ENCODE results near the gene CRISPLD2.

The CRISPLD2 gene

DNA sequence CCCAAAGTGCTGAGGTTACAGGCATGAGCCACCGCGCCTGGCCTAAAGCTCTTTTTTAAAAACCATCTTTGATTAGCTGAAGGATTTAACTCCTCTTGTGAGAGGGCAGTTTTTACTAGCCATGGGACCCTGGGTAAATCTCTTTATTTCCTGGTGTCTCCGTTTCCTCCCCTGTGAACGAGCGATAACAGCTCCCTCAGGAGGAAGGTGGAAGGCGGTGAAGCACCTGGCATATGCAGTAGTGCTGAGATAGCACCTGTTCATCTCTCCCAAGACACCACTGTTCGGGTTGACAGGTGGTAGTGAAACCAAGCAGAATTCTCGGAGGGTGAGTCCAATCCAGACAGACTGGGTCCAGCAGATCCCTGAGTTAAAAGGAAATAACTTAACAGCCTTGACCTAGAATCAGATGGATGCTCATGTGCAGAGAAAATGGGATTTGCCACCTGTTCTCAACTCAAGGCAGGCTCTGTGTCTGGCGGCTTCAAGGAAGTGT, 86.2 kb downstream of the CRISPLD2 start:
- H3K27ac ChIP-seq (replicated peaks) = no peak overlapping the region
- H3K4me3 ChIP-seq (replicated peaks; ENCODE audit: insufficient read depth, low read length) = no peak overlapping the region
- DNase-seq (ENCODE audit: low read depth in 1 of 2, low spot score in 1 of 2) = no peak
- TF ChIP-seq SPI1 (IDR thresholded peaks at IDR 0.05; ENCODE audit: borderline replicate concordance, low read depth) (no peak), POLR2AphosphoS5 (IDR thresholded peaks at IDR 0.05; ENCODE audit: low read depth) (no peak), GABPA (IDR thresholded peaks at IDR 0.05; ENCODE audit: low read depth) (no peak)
- TF ChIP-seq, protein P1, sequence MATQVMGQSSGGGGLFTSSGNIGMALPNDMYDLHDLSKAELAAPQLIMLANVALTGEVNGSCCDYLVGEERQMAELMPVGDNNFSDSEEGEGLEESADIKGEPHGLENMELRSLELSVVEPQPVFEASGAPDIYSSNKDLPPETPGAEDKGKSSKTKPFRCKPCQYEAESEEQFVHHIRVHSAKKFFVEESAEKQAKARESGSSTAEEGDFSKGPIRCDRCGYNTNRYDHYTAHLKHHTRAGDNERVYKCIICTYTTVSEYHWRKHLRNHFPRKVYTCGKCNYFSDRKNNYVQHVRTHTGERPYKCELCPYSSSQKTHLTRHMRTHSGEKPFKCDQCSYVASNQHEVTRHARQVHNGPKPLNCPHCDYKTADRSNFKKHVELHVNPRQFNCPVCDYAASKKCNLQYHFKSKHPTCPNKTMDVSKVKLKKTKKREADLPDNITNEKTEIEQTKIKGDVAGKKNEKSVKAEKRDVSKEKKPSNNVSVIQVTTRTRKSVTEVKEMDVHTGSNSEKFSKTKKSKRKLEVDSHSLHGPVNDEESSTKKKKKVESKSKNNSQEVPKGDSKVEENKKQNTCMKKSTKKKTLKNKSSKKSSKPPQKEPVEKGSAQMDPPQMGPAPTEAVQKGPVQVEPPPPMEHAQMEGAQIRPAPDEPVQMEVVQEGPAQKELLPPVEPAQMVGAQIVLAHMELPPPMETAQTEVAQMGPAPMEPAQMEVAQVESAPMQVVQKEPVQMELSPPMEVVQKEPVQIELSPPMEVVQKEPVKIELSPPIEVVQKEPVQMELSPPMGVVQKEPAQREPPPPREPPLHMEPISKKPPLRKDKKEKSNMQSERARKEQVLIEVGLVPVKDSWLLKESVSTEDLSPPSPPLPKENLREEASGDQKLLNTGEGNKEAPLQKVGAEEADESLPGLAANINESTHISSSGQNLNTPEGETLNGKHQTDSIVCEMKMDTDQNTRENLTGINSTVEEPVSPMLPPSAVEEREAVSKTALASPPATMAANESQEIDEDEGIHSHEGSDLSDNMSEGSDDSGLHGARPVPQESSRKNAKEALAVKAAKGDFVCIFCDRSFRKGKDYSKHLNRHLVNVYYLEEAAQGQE (IDR thresholded peaks at IDR 0.05; ENCODE audit: insufficient replicate concordance, low read depth) = no peak
- TF ChIP-seq, protein P2, sequence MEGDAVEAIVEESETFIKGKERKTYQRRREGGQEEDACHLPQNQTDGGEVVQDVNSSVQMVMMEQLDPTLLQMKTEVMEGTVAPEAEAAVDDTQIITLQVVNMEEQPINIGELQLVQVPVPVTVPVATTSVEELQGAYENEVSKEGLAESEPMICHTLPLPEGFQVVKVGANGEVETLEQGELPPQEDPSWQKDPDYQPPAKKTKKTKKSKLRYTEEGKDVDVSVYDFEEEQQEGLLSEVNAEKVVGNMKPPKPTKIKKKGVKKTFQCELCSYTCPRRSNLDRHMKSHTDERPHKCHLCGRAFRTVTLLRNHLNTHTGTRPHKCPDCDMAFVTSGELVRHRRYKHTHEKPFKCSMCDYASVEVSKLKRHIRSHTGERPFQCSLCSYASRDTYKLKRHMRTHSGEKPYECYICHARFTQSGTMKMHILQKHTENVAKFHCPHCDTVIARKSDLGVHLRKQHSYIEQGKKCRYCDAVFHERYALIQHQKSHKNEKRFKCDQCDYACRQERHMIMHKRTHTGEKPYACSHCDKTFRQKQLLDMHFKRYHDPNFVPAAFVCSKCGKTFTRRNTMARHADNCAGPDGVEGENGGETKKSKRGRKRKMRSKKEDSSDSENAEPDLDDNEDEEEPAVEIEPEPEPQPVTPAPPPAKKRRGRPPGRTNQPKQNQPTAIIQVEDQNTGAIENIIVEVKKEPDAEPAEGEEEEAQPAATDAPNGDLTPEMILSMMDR (IDR thresholded peaks at IDR 0.05; ENCODE audit: insufficient read depth, low read length) = no peak
- no peaks in the 10 kb centered on the region for H3K27me3 ChIP-seq (ENCODE audit: insufficient read depth, poor library complexity, severe bottlenecking)

DNA sequence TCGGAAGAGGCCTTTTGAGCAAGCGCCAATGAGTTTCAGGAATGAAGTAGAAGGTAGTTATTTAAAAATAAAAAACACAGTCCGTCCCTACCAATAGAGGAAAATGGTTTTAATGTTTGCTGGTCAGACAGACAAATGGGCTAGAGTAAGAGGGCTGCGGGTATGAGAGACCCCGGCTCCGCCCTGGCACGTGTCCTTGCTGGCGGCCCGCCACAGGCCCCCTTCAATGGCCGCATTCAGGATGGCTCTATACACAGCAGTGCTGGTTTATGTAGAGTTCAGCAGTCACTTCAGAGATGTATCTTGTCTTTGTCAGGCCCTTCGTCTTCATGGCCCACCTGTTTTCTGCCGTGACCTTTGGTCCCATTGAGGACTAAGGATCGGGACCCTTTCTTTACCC, 87.3 kb downstream of the CRISPLD2 start:
- no peak for TF ChIP-seq GABPA (IDR thresholded peaks at IDR 0.05; ENCODE audit: low read depth)
- TF ChIP-seq, protein P2 (IDR thresholded peaks at IDR 0.05; ENCODE audit: insufficient read depth, low read length) = no peak
- TF ChIP-seq POLR2AphosphoS5 (IDR thresholded peaks at IDR 0.05; ENCODE audit: low read depth) = no peak
- TF ChIP-seq, protein P1 (IDR thresholded peaks at IDR 0.05; ENCODE audit: insufficient replicate concordance, low read depth) = no peak
- TF ChIP-seq SPI1 (IDR thresholded peaks at IDR 0.05; ENCODE audit: borderline replicate concordance, low read depth) = no peak
- H3K27me3 ChIP-seq (ENCODE audit: insufficient read depth, poor library complexity, severe bottlenecking) = no peaks in the 10 kb centered on the region
- H3K4me3 ChIP-seq (replicated peaks; ENCODE audit: insufficient read depth, low read length) = no peak overlapping the region
- no peak for DNase-seq (ENCODE audit: low read depth in 1 of 2, low spot score in 1 of 2)
- no peak overlapping the region for H3K27ac ChIP-seq (replicated peaks)

DNA sequence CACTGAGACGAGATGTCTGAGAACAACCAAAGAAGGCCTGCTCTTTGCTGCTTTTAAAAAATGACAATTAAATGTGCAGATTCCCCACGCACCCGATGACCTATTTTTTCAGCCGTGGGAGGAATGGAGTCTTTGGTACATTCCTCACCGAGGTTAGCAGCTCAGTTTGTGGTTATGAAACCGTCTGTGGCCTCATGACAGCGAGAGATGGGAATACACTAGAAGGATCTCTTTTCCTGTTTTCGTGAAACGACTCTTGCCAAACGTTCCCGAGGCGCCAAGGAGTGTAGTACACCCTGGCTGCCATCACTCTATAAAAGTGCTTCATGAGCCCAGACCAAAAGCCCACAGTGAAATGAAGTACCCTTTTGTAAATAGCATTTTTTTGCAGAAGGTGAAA, 87.8 kb downstream of the CRISPLD2 start:
- H3K27me3 ChIP-seq (ENCODE audit: insufficient read depth, poor library complexity, severe bottlenecking) = no peaks in the 10 kb centered on the region
- no peak for TF ChIP-seq POLR2AphosphoS5 (IDR thresholded peaks at IDR 0.05; ENCODE audit: low read depth)
- no peak for TF ChIP-seq SPI1 (IDR thresholded peaks at IDR 0.05; ENCODE audit: borderline replicate concordance, low read depth)
- TF ChIP-seq, protein P2 (IDR thresholded peaks at IDR 0.05; ENCODE audit: insufficient read depth, low read length) = no peak
- TF ChIP-seq GABPA (IDR thresholded peaks at IDR 0.05; ENCODE audit: low read depth) = no peak
- TF ChIP-seq, protein P1 (IDR thresholded peaks at IDR 0.05; ENCODE audit: insufficient replicate concordance, low read depth) = no peak
- no peak overlapping the region for H3K27ac ChIP-seq (replicated peaks)
- H3K4me3 ChIP-seq (replicated peaks; ENCODE audit: insufficient read depth, low read length) = no peak overlapping the region
- DNase-seq (ENCODE audit: low read depth in 1 of 2, low spot score in 1 of 2) = peak; percentile 27 to 48

All from HL-60 (cell line).